Measurements from ENCODE around the gene AKR1B15. TPM values are rescaled to one million over a fixed set of nuclear protein-coding genes. Genes with fewer than 3 reads are reported as not detected.

Gene AKR1B15
- total and polyA plus RNA-seq, 2 experiments from 2014 or later, result not detected

DNA sequence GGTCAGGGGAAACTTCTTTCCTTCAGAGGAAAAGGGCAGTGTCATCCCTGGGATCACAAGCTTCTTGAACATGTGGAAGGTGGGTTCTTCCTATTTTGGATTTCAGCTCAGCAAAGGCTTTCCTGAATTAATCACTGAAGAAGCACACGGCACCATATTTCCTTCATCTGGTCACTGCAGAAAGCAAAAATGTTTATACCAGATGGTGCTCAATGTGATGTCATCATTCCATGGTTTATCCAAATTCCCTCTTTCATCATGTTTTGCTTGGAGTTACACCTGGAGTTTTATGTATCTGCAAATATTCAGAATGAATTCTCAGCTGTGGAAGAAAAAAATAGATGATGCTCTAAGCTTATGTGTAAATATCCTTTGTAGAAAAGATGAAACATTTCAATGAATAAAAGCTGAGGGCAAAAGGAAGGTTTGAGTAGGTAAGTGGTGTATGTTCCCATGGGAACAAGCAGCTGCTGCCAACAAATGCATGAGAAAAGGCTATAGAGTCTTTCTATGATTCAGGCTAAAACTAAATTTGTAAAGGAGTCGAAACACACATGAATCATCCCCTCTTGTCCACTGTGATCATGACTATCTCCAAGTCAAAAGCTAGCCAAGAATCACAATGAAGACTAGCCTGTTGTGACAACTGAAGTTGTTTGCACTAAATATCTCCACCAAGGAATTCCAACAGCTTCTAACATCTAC is 70.9 kb downstream of the AKR1B15 start:
- Histone ChIP-seq H3K27ac (ENCODE audit: low read depth) (no peak overlapping the region), H3K27me3 (ENCODE audit: insufficient read depth) (no peaks in the 10 kb centered on the region), H3K4me2 (no peak overlapping the region), H3K4me1 (ENCODE audit: insufficient read depth) (peaks cover 8% of the 10 kb centered on the region; the same call in 1 of the 2 replicates), H2AFZ (no peak overlapping the region), H3K36me3 (ENCODE audit: insufficient read depth) (no peaks in the 10 kb centered on the region), H4K20me1 (replicated peaks; ENCODE audit: insufficient read depth) (no peaks in the 10 kb centered on the region), H3K9me2 (ENCODE audit: insufficient read depth) (peaks cover 12% of the 10 kb centered on the region), H3K79me2 (replicated peaks; ENCODE audit: insufficient read depth) (no peaks in the 10 kb centered on the region), H3K4me3 (no peak overlapping the region), H3F3A (replicated peaks; ENCODE audit: low read depth) (no peaks in the 10 kb centered on the region)
- H3K4me3 Mint-ChIP-seq, result no peak overlapping the region
- no peaks in the 10 kb centered on the region for H3K27me3 Mint-ChIP-seq (ENCODE audit: insufficient read depth, low read depth, poor library complexity)
- TF ChIP-seq ZNF114 (CRISPR knock-in tag; IDR thresholded peaks at IDR 0.05), result no peak
- no peak for TF ChIP-seq EZH2 (IDR thresholded peaks at IDR 0.05; ENCODE audit: low read depth, unreplicated experiment)
- no peak for TF ChIP-seq JUNB (IDR thresholded peaks at IDR 0.05; ENCODE audit: unreplicated experiment)
- no peak for TF ChIP-seq CREB1 (CRISPR knock-in tag; IDR thresholded peaks at IDR 0.05; ENCODE audit: low read depth)
- TF ChIP-seq, protein P1, sequence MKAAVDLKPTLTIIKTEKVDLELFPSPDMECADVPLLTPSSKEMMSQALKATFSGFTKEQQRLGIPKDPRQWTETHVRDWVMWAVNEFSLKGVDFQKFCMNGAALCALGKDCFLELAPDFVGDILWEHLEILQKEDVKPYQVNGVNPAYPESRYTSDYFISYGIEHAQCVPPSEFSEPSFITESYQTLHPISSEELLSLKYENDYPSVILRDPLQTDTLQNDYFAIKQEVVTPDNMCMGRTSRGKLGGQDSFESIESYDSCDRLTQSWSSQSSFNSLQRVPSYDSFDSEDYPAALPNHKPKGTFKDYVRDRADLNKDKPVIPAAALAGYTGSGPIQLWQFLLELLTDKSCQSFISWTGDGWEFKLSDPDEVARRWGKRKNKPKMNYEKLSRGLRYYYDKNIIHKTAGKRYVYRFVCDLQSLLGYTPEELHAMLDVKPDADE (IDR thresholded peaks at IDR 0.05), result no peak
- H3K9me3 Mint-ChIP-seq, result no peaks in the 10 kb centered on the region
- H3K4me1 Mint-ChIP-seq, result peaks cover 4% of the 10 kb centered on the region; the same call in 2 of the 3 replicates
- no peak overlapping the region for H3K27ac Mint-ChIP-seq
- H3K36me3 Mint-ChIP-seq (ENCODE audit: low read depth), result no peaks in the 10 kb centered on the region
- ATAC-seq (no peak), DNase-seq (ENCODE audit: low spot score) (no peak)

DNA sequence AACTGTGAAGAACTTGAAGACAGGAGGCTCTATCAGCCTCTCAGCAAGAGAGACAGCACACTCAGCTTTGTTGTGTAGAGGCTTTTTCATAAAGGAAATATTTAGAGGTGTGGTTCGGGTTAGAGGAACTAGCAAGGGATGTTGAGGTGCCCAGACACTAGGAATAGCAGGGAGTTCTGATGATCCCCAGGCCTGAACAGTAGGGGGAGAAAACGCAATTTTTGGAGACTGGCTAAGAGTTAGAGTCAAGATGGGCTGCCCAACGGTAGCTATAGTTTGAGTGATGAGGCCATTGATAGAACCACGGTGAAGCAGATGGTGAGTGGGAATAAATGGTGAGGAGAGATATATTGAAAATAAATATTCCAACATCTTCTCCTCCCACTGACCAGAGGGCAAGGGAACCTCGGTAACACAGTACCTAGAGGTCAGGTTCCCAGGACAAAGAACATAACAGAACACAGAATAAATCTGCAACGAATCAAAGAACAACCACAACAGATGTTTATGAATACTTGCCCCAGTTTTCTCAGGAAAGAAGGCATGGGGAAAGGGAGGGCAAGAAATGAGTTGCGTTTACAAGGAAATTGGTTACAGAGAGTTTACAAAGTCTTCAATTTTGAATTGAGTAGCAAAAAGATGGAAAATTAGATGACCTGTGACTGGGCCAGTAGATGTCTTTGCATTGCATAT is 73.5 kb downstream of the AKR1B15 start:
- ATAC-seq, result peak; percentile 37; the same call in 1 of the 3 replicates
- TF ChIP-seq CTCF (conservative IDR thresholded peaks at IDR 0.05; ENCODE audit: low read depth in 2 of 2) (peak; percentile 11 to 27; a peak in 2 of 4 replicates), JUNB (IDR thresholded peaks at IDR 0.05; ENCODE audit: unreplicated experiment) (no peak)
- Mint-ChIP-seq H3K4me3 (no peak overlapping the region), H3K4me1 (peaks cover 4% of the 10 kb centered on the region; the same call in 2 of the 3 replicates), H3K27ac (no peak overlapping the region), H3K27me3 (ENCODE audit: insufficient read depth, low read depth, poor library complexity) (no peaks in the 10 kb centered on the region), H3K36me3 (ENCODE audit: low read depth) (no peaks in the 10 kb centered on the region), H3K9me3 (no peaks in the 10 kb centered on the region)
- Histone ChIP-seq H3K4me3 (no peak overlapping the region), H3K36me3 (ENCODE audit: insufficient read depth) (no peaks in the 10 kb centered on the region), H2AFZ (peak overlapping the region; percentile 15; the same call in 1 of the 2 replicates), H3K27me3 (ENCODE audit: insufficient read depth) (no peaks in the 10 kb centered on the region), H4K20me1 (replicated peaks; ENCODE audit: insufficient read depth) (no peaks in the 10 kb centered on the region), H3K27ac (ENCODE audit: low read depth) (no peak overlapping the region), H3K79me2 (replicated peaks; ENCODE audit: insufficient read depth) (no peaks in the 10 kb centered on the region), H3F3A (replicated peaks; ENCODE audit: low read depth) (no peaks in the 10 kb centered on the region), H3K4me1 (ENCODE audit: insufficient read depth) (peaks cover 8% of the 10 kb centered on the region; the same call in 1 of the 2 replicates), H3K9me2 (ENCODE audit: insufficient read depth) (0 out of 2 replicates have a peak, but pooled peaks cover 3% of the 10 kb centered on the region), H3K4me2 (no peak overlapping the region)
- peak; percentile 30 for DNase-seq (ENCODE audit: low spot score)
